CD4-positive, alpha-beta T cell treated with Interleukin-2 at 100 ng/mL for 4 hours (primary cell): ENCODE results near the gene ANGPTL4.

ENCODE experiments used
- DNase-seq: peaks from one replicate; pipeline ENCODE4 v3.0.0-alpha.2; 2020; ENCODE audit warnings: low spot score

The ANGPTL4 gene

GRCh38 chr19:8413629-8413995 is 49.7 kb downstream of the ANGPTL4 start:
- no peak for DNase-seq

- no peak for DNase-seq
Measured at GRCh38 chr19:8416796-8417195, 52.8 kb downstream of the ANGPTL4 start.

GRCh38 chr19:8421484-8422461 is 57.8 kb downstream of the ANGPTL4 start:
- DNase-seq: no peak

GRCh38 chr19:8423817-8424223 is 59.9 kb downstream of the ANGPTL4 start:
- DNase-seq: no peak
